ENCODE measurements around the gene TCF7L1.

- TF ChIP-seq CTCF (IDR thresholded peaks at IDR 0.05): no peak
- TF ChIP-seq POLR2A (IDR thresholded peaks at IDR 0.05): no peak
These were observed 50.3 kb downstream of the TCF7L1 start for GRCh38 chr2:85183479-85183878.

Data from suprapubic skin (tissue), 3 donors.